HG02884 (cell line): Measurements from ENCODE around the gene MSN.

ENCODE experiments used
- ATAC-seq: cut with Tn5 transposase; IDR thresholded peaks from one replicate; pipeline ENCODE4 v1.9.1; 2021; ENCODE audit warnings: mild to moderate bottlenecking, moderate library complexity; ENCODE audit not compliant: unreplicated experiment

MSN gene

DNA sequence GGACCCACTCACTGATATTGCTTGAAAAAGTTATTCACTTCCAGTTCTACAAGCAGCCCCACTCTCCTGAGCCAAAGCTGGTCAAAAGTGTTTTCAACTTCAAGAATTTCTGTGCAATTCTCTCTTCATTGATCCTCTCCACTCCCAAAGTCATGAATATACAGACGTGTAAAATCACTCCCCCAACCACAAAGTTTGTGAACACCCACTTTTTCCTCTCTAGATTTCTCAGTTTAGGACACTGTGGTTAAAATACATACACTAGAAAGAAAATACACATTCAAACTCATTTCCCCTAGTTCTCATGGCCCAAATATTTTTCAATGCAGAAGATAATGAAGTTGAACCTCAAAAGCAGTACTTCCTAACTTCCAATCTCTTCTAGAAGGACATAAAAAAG, 116.3 kb downstream of the MSN start:
- no peak for ATAC-seq
